SK-N-MC (cell line): ENCODE measurements around the gene VASH1.

Source experiments
- DNase-seq: peaks from one replicate; pipeline ENCODE4 v3.0.0-alpha.2; 2011; ENCODE audit warnings: low read depth, low spot score
- H3K27ac ChIP-seq: fragments of 200-600 bp; sonication (generic); 2 replicates; pipeline ENCODE4 v1.5.1; 2016; ENCODE audit warnings: mixed run types
- H3K36me3 ChIP-seq: fragments of 200-600 bp; sonication (generic); 2 replicates; pipeline ENCODE4 v1.6.1; 2017; ENCODE audit warnings: antibody characterized with exemption, low read length, mixed read lengths; ENCODE audit not compliant: insufficient read depth
- H3K4me3 ChIP-seq: fragments of 200-600 bp; sonication (generic); 2 replicates; pipeline ENCODE4 v1.5.1; 2016
- H3K9ac ChIP-seq: fragments of 200-600 bp; sonication (generic); 2 replicates; pipeline ENCODE4 v1.8.0; 2017; ENCODE audit warnings: mixed run types, mixed read lengths; ENCODE audit not compliant: insufficient read length
- H3K9me3 ChIP-seq: fragments of 200-600 bp; sonication (generic); 2 replicates; pipeline ENCODE4 v1.6.1; 2017; ENCODE audit warnings: low read depth, mild to moderate bottlenecking, antibody characterized with exemption, low read length, moderate library complexity, mixed read lengths
- EZH2 ChIP-seq: fragments of 200-600 bp; sonication (generic); IDR thresholded peaks from one replicate; pipeline ENCODE4 v1.6.1; 2017; ENCODE audit warnings: antibody characterized with exemption
- FOXP2 ChIP-seq: optimal IDR thresholded peaks from 2 replicates; pipeline ENCODE3; 2011; ENCODE audit warnings: mild to moderate bottlenecking, moderate library complexity; ENCODE audit not compliant: insufficient read depth; ENCODE audit errors: extremely low read length, control extremely low read depth
- POLR2AphosphoS5 ChIP-seq: IDR thresholded peaks from 2 replicates; pipeline ENCODE4 v1.6.1; 2012; ENCODE audit warnings: mild to moderate bottlenecking, low read depth, low read length, borderline replicate concordance

VASH1 gene

GRCh38 chr14:76773188-76773885 lies 12.1 kb downstream of the VASH1 start:
- no peak overlapping the region for H3K9ac ChIP-seq
- H3K4me3 ChIP-seq, result no peak overlapping the region
- no peak overlapping the region for H3K27ac ChIP-seq
- H3K36me3 ChIP-seq, result no peaks in the 10 kb centered on the region
- TF ChIP-seq EZH2 (no peak), FOXP2 (no peak), POLR2AphosphoS5 (no peak)
- DNase-seq, result no peak
- no peaks in the 10 kb centered on the region for H3K9me3 ChIP-seq

- no peak overlapping the region for H3K27ac ChIP-seq
- no peak for DNase-seq
- no peak overlapping the region for H3K4me3 ChIP-seq
- no peaks in the 10 kb centered on the region for H3K9me3 ChIP-seq
- H3K36me3 ChIP-seq, result no peaks in the 10 kb centered on the region
- H3K9ac ChIP-seq, result no peak overlapping the region
- no peak for TF ChIP-seq POLR2AphosphoS5
- no peak for TF ChIP-seq FOXP2
- no peak for TF ChIP-seq EZH2
Measured at GRCh38 chr14:76773956-76774820, 12.9 kb downstream of the VASH1 start.

- no peak for DNase-seq
- no peak overlapping the region for H3K9ac ChIP-seq
Measured at GRCh38 chr14:76774821-76775694, 13.8 kb downstream of the VASH1 start.

GRCh38 chr14:76775695-76776427 lies 14.6 kb downstream of the VASH1 start:
- TF ChIP-seq POLR2AphosphoS5 (no peak), EZH2 (no peak), FOXP2 (no peak)
- Histone ChIP-seq H3K36me3 (no peaks in the 10 kb centered on the region), H3K4me3 (no peak overlapping the region)

More at GRCh38 chr14:76774821-76775694, 13.8 kb downstream of the VASH1 start:
- TF ChIP-seq POLR2AphosphoS5, result 0 out of 2 replicates have a peak, but pooled peaks have one; percentile 15
- no peak for TF ChIP-seq EZH2
- Histone ChIP-seq H3K36me3 (no peaks in the 10 kb centered on the region), H3K4me3 (no peak overlapping the region), H3K9me3 (no peaks in the 10 kb centered on the region), H3K27ac (no peak overlapping the region)

GRCh38 chr14:76776428-76777251 lies 15.4 kb downstream of the VASH1 start:
- no peak for TF ChIP-seq POLR2AphosphoS5
- TF ChIP-seq EZH2, result no peak
- no peak for TF ChIP-seq FOXP2
- no peak overlapping the region for H3K27ac ChIP-seq
- H3K36me3 ChIP-seq, result no peaks in the 10 kb centered on the region
- no peaks in the 10 kb centered on the region for H3K9me3 ChIP-seq
- H3K4me3 ChIP-seq, result no peak overlapping the region
- no peak for DNase-seq
- no peak overlapping the region for H3K9ac ChIP-seq

More at GRCh38 chr14:76775695-76776427, 14.6 kb downstream of the VASH1 start:
- no peak overlapping the region for H3K9ac ChIP-seq
- H3K27ac ChIP-seq, result no peak overlapping the region
- no peak for DNase-seq
- H3K9me3 ChIP-seq, result no peaks in the 10 kb centered on the region

GRCh38 chr14:76777721-76778120 lies 16.5 kb downstream of the VASH1 start:
- H3K27ac ChIP-seq, result no peak overlapping the region
- TF ChIP-seq POLR2AphosphoS5, result no peak
- TF ChIP-seq FOXP2, result no peak
- TF ChIP-seq EZH2, result no peak

More at GRCh38 chr14:76777721-76778120, 16.5 kb downstream of the VASH1 start:
- no peaks in the 10 kb centered on the region for H3K9me3 ChIP-seq
- DNase-seq, result no peak
- H3K9ac ChIP-seq, result no peak overlapping the region
- H3K36me3 ChIP-seq, result no peaks in the 10 kb centered on the region
- no peak overlapping the region for H3K4me3 ChIP-seq
